ENCODE measurements around the gene EIF2B5. TPM values are rescaled to one million over a fixed set of nuclear protein-coding genes. Genes with fewer than 3 reads are reported as not detected.

Gene EIF2B5
- polyA plus RNA-seq, 3 donors from 2014 or later: 34.6 to 51.5 (median 50.2) TPM

DNA sequence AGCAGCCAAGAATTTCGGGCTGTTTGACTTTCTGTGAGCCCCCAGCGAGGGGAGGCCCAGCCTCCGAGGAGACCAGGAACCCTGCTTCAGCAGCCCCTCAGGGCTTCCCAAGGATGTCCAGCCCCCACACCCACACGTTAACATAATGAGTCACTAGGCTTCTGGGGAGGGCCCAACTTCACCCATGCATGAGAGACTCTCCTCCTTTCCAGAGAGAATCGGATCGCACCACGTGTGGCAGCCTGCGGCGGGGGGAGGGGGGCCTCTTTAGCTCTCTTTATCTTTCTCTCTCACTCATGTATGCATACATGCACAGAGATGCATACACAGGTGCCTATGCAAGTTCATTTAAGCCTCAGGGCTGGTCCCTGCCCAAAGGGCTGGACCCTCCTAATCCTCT, 36.4 kb downstream of the EIF2B5 start:
- Mint-ChIP-seq H3K4me1 (peaks cover 21 to 26% of the 10 kb centered on the region in 2 donors), H3K4me3 (no peak overlapping the region), H3K27me3 (ENCODE audit: low read depth in 3 of 3) (peaks cover 0 to 6% (median 5%) of the 10 kb centered on the region in 3 donors), H3K27ac (no peak overlapping the region), H3K9me3 (no peaks in the 10 kb centered on the region), H3K36me3 (peaks cover 0 to 14% (median 7%) of the 10 kb centered on the region in 3 donors)
- no peak for DNase-seq

DNA sequence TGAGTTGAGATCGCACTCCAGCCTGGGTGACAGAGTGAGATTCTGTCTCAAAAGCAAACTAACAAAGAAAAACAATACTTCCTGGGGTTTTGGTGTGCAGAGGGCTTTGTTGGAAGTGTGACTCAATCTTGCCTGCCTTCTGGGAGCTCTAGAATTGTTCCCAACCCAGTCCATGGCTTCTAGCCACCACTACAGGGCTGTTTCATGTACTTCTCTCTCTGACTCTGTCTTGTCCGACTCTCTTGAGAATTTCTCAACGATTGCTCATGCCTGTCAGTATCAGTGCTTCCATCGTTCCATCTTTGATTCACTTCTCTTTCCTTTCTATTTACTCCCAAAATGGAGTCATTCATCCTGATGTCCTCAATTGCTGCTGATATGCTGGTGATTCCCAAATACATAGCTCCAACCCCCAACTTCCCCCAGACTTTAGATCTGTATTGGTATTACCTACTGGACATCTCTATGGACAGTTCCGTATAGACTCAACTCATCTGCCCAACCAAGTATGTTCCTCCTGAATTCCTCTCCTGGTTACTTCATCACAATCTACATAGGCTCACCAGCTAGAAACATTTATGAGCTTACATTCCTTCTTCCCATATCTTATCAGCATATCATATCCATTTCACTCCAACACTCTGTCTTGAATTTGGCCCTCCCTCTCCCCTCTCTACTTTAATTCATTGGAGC, 37.7 kb downstream of the EIF2B5 start:
- Mint-ChIP-seq H3K9me3 (no peaks in the 10 kb centered on the region), H3K36me3 (peaks cover 0 to 14% (median 7%) of the 10 kb centered on the region in 3 donors), H3K4me3 (no peak overlapping the region), H3K27me3 (ENCODE audit: low read depth in 3 of 3) (peaks cover 0 to 6% (median 5%) of the 10 kb centered on the region in 3 donors), H3K4me1 (peaks cover 30 to 38% of the 10 kb centered on the region in 2 donors), H3K27ac (peak overlapping the region in 2 of 6 donors; percentile 13 to 37)
- no peak for DNase-seq

DNA sequence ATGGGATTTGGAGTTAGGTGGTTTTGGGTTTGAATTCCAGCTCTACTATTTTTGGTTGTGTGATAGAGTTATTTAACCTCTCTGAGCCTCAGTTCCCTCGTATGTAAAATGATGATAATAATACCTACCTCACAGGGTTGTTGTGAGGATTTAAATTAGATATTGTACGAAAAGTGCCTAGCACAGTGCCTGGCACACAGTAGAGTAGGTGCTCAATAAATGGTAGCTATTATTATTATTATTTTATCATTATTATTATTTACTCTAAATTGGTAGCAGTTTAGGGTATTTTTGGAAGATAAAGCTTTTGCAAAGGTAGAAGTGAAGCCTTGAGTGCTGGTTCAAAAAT, 38.2 kb downstream of the EIF2B5 start:
- no peak for DNase-seq
- H3K4me3 Mint-ChIP-seq: no peak overlapping the region
- H3K9me3 Mint-ChIP-seq: no peaks in the 10 kb centered on the region
- H3K36me3 Mint-ChIP-seq: peaks cover 0 to 18% (median 7%) of the 10 kb centered on the region in 3 donors
- H3K4me1 Mint-ChIP-seq: peaks cover 34 to 43% of the 10 kb centered on the region in 2 donors
- no peak overlapping the region for H3K27ac Mint-ChIP-seq
- H3K27me3 Mint-ChIP-seq (ENCODE audit: low read depth in 3 of 3): peaks cover 0 to 6% (median 5%) of the 10 kb centered on the region in 3 donors

DNA sequence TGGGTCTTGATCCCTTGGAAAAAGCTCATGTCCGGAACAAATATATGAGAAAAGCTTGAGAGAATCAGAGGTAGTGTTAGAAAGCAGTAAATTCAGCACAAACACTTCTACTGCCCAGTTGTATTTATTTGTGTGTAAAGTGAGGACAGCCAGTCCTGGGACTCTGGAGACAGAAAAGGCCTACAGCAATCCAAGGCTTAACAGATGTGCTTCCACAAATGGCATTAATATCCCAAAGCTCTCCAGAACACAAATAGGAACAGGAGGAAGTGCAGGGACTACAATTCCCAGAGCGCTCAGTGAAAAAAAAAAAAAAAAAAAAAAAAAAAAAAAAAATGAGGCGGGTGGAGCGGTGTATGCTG, 39.1 kb downstream of the EIF2B5 start:
- H3K9me3 Mint-ChIP-seq: no peaks in the 10 kb centered on the region

DNA sequence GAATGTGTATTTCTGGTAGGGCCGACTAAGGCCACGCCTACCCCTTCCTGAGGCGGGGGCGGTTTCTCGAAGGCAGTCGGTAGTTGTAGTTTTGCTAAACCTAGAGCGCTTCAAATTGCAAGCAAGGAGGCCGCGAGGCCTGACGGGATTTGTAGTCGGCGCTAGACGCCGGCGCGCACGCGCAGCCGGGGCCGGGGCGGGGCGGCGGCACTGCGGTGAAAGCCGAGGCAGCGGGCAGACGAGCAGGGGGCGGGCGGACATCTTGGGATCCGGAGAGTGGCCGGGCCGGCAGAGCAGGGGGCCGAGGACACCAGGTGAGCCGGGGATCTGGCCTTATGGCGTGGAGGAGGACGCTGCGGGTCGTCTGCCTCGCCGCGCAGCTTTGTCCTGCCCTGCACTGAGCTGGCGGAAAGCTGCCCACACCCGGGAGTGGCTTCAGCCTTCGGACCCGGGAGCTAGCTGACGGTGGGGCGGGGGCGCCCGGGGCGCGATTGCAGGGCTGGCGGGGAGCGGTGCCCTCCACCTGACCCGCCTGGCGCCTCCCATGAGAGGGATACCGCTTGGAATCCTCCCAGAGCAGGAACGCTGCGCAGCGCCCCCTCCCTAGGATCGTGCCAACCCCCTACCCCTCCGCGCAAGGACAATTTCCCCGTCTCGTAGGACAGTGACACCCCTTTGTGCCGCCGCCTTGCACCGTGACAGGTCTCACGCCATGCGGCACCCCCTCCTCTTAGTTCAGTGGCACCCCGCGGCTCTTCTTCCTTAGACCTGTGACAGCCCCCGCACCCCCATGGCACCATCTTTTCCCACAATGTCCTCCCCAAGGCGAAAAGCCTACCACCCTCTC, 39.7 kb downstream of the EIF2B5 start, which contains the start of gene AP2M1:
Gene AP2M1, plus strand, starts transcription at position 210 of the 847 bp plus-strand sequence. CDS start 2,139 bp downstream, outside the sequence.
- peak within 1 kb of the TSS; percentile 55 to 91 (median 79) for H3K27ac Mint-ChIP-seq
- no peaks in the 10 kb centered on the region for H3K9me3 Mint-ChIP-seq
- peaks cover 37 to 53% of the 10 kb centered on the region in 2 donors for H3K4me1 Mint-ChIP-seq
- H3K27me3 Mint-ChIP-seq (ENCODE audit: low read depth in 3 of 3): peaks cover 0 to 6% (median 5%) of the 10 kb centered on the region in 3 donors
- H3K4me3 Mint-ChIP-seq: peak within 1 kb of the TSS; percentile 90 to 95 (median 92)
- DNase-seq: peak; percentile 98 to 99 (median 98)
- H3K36me3 Mint-ChIP-seq: peaks cover 0 to 20% (median 7%) of the 10 kb centered on the region in 3 donors

More for the DNA sequence above, 39.1 kb downstream of the EIF2B5 start:
- DNase-seq: no peak
- Mint-ChIP-seq H3K27ac (peak overlapping the region; percentile 55 to 89 (median 79)), H3K4me3 (peak overlapping the region; percentile 89 to 95 (median 90)), H3K27me3 (ENCODE audit: low read depth in 3 of 3) (peaks cover 0 to 6% (median 5%) of the 10 kb centered on the region in 3 donors), H3K36me3 (peaks cover 0 to 17% (median 7%) of the 10 kb centered on the region in 3 donors), H3K4me1 (peaks cover 37 to 53% of the 10 kb centered on the region in 2 donors)

DNA sequence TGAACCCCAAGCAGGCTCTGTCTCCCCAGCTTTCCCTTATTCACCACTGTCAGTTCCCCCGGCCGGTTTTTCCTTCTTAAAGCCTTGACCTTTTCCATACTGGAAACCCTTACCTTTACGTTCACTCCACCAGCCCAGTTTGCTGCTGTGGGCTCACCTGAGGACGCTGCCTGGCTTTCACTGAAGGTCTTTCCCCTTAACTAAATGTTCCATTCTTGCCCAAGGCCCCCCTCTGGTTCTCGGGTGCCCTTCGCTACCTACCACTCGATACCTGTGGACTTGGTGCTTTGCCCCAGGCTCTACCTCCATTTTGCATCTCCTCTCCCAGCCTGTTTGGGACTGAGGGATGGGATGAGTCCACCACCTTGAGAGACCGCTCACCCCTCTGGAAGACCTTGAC, 40.3 kb downstream of the EIF2B5 start:
- DNase-seq: no peak
- peaks cover 0 to 6% (median 5%) of the 10 kb centered on the region in 3 donors for H3K27me3 Mint-ChIP-seq (ENCODE audit: low read depth in 3 of 3)

DNA sequence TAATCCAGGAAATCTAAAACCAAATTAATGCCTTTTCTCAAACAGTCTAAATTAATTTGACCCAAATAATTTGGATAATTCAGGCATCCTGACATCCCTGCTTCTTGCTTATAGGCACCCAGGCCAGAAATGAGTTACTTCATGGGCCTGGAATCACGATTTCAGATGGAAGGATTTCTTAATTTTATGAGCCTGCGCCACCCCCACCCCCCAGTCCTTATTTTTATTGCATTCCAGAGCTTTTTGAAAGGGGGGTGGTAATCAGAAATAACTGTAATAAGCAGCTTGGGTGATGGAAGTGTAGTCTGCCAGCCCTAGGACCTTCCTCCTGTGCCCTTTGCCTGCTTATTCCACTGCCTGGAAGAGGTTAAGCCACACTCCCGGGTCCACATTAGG, 40.8 kb downstream of the EIF2B5 start:
- Mint-ChIP-seq H3K9me3 (no peaks in the 10 kb centered on the region), H3K36me3 (peaks cover 3 to 29% (median 5%) of the 10 kb centered on the region in 3 donors), H3K27me3 (ENCODE audit: low read depth in 3 of 3) (peaks cover 0 to 6% (median 5%) of the 10 kb centered on the region in 3 donors), H3K27ac (peak overlapping the region in 5 of 6 donors; percentile 50 to 91 (median 83)), H3K4me1 (peaks cover 37 to 53% of the 10 kb centered on the region in 2 donors), H3K4me3 (peak overlapping the region; percentile 90 to 95 (median 92))
- DNase-seq: no peak

More for the DNA sequence above, 40.3 kb downstream of the EIF2B5 start:
- peaks cover 37 to 53% of the 10 kb centered on the region in 2 donors for H3K4me1 Mint-ChIP-seq
- peak overlapping the region; percentile 50 to 91 (median 79) for H3K27ac Mint-ChIP-seq
- peak overlapping the region; percentile 90 to 95 (median 92) for H3K4me3 Mint-ChIP-seq
- no peaks in the 10 kb centered on the region for H3K9me3 Mint-ChIP-seq
- peaks cover 0 to 26% (median 7%) of the 10 kb centered on the region in 3 donors for H3K36me3 Mint-ChIP-seq

DNA sequence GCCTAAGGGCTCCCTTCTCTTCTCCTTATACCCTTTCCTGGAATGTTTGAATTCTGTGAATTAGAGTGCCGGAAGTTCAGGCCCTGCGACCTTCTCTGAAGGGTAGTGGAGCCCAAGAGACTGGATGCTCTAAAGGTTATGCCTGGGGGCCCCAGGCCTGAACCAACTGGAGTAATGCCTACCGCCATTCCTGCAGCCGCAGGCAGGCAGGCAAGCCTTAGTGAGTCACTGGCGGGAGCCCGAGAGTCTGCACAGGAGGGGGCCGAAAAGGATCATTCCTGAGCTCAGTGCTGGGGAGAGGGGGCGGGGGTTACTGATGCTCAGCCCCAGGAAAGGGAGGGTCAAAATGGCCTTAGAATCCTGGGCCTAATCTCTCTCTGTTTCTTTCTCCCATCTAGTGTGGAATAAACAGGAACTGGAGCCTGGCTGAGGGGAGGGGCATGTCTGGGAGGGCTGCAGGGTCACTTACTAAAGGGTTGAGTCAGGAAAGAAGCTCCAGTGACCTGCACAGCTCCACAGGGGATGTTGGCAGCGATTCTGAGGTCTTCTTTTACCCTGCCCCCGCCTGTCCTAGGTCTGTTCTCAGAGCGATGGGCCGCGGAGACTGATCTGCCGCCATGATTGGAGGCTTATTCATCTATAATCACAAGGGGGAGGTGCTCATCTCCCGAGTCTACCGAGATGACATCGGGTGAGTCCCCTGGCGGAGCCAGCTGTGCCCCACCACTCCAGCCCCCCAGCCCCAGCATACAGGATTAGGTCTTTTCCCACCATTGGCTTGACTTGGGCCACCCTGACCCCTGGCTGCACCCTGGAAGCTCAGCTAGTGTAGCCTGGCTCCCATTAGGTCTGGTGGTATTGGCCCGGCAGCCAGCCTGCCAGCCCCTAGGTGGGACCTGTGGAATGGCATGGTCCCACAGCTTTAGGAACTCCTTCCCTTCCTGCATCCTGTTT, 41.5 kb downstream of the EIF2B5 start:
- no peak overlapping the region for H3K27ac Mint-ChIP-seq

DNA sequence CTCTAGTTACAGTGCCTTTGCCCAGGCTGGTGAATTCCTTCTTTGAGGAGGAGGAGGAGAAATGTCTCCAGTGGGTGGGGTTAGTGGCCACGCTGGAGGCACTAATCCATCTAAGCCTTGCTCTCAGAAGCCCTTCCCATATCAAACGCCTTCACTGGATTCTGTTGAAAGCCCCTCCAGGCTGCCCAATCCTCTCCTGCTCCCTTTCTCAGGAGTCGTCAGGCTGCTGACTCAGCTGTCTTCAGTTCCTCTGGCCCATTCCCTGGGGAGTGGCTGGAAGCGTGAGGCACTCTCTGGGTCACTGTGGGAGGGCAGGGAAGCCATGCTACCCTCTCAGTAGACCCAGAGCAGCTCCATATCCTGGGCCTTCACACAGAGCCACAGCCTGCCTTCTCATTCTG, 42.2 kb downstream of the EIF2B5 start:
- H3K9me3 Mint-ChIP-seq: no peaks in the 10 kb centered on the region
- peaks cover 37 to 53% of the 10 kb centered on the region in 2 donors for H3K4me1 Mint-ChIP-seq
- H3K27me3 Mint-ChIP-seq (ENCODE audit: low read depth in 3 of 3): peaks cover 0 to 6% (median 5%) of the 10 kb centered on the region in 3 donors
- peaks cover 0 to 33% (median 10%) of the 10 kb centered on the region in 3 donors for H3K36me3 Mint-ChIP-seq
- peak overlapping the region in 2 of 5 donors; percentile 7 to 95 for H3K4me3 Mint-ChIP-seq
- no peak for DNase-seq
- no peak overlapping the region for H3K27ac Mint-ChIP-seq

More for the DNA sequence above, 41.5 kb downstream of the EIF2B5 start:
- peaks cover 0 to 6% (median 5%) of the 10 kb centered on the region in 3 donors for H3K27me3 Mint-ChIP-seq (ENCODE audit: low read depth in 3 of 3)
- peaks cover 37 to 53% of the 10 kb centered on the region in 2 donors for H3K4me1 Mint-ChIP-seq
- no peak for DNase-seq
- H3K36me3 Mint-ChIP-seq: peaks cover 0 to 29% (median 7%) of the 10 kb centered on the region in 3 donors
- no peaks in the 10 kb centered on the region for H3K9me3 Mint-ChIP-seq
- H3K4me3 Mint-ChIP-seq: peak overlapping the region; percentile 49 to 95 (median 90)

DNA sequence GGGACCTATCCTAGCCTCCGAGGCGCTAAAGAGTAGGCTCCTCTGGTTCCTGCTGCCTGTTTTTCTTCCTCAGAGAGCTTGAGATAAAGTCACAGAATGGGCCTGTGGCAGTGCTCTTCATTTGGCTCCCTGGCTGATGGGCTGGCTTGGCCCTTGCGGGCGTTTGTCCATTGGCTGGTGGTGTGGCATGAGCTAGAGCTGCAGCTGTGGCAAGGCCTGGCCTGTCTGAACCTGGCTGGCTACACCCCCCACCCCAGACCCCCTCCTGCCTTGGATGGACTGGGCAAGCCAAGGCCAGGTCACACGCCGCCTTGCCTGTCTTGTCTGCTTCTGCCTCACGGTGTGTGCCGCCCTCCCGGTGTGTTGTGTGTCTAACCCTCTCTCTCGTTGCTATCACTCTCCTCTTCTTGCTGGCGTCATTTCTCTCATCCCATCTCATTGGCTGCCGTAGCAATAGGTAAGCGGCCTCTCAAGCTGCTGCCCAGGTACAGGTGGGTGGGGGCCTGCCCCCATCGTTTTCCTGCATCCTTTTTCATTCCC, 42.7 kb downstream of the EIF2B5 start:
- Mint-ChIP-seq H3K4me1 (peaks cover 37 to 51% of the 10 kb centered on the region in 2 donors), H3K9me3 (no peaks in the 10 kb centered on the region), H3K27ac (peak overlapping the region in 1 of 6 donors; percentile 49)

DNA sequence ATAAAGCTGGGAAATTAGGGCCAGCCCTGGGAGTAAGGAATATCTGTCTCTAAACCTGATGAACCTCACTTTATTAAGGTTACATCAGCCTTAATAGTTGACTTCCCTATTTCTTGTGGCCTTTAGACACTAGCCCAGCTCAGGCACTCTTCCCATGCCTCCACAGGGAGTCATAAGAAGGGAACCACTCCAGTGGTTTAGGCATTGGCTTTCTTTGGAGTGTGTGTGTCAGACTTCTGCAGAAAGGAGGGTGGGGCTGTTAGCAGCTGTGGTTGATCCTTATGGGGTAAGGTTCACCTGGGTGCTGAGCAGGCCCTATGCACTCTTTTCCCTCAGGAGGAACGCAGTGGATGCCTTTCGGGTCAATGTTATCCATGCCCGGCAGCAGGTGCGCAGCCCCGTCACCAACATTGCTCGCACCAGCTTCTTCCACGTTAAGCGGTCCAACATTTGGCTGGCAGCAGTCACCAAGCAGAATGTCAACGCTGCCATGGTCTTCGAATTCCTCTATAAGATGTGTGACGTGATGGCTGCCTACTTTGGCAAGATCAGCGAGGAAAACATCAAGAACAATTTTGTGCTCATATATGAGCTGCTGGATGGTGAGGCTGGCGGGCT, 43.5 kb downstream of the EIF2B5 start:
- H3K36me3 Mint-ChIP-seq: peaks cover 7 to 38% (median 17%) of the 10 kb centered on the region in 3 donors
- H3K4me1 Mint-ChIP-seq: peaks cover 37 to 48% of the 10 kb centered on the region in 2 donors
- no peak for DNase-seq
- peak overlapping the region in 1 of 6 donors; percentile 49 for H3K27ac Mint-ChIP-seq
- no peaks in the 10 kb centered on the region for H3K9me3 Mint-ChIP-seq
- peaks cover 0 to 6% (median 5%) of the 10 kb centered on the region in 3 donors for H3K27me3 Mint-ChIP-seq (ENCODE audit: low read depth in 3 of 3)
- H3K4me3 Mint-ChIP-seq: no peak overlapping the region

More for the DNA sequence above, 42.7 kb downstream of the EIF2B5 start:
- H3K36me3 Mint-ChIP-seq: peaks cover under 1 to 35% (median 14%) of the 10 kb centered on the region in 3 donors
- no peak for DNase-seq
- peaks cover 0 to 6% (median 5%) of the 10 kb centered on the region in 3 donors for H3K27me3 Mint-ChIP-seq (ENCODE audit: low read depth in 3 of 3)
- H3K4me3 Mint-ChIP-seq: no peak overlapping the region

DNA sequence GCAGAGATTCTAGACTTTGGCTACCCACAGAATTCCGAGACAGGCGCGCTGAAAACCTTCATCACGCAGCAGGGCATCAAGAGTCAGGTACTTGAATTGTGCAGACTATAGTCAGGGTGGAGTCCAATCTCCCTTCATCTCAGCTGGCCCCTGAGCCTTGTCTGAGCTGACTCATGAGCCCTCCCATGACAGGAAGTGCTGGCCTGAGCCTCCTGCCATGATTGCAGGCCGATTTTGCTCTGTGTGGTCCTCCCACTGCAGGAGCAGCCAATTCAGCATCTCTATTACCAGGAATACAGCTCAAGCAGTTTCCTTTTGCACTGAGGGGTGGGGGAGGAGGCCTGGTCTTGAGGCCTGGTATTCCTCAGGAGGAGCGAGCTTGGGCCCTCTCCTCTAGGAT, 45.0 kb downstream of the EIF2B5 start:
- DNase-seq: no peak
- Mint-ChIP-seq H3K27ac (no peak overlapping the region), H3K4me1 (peaks cover 32 to 45% of the 10 kb centered on the region in 2 donors), H3K9me3 (no peaks in the 10 kb centered on the region), H3K27me3 (ENCODE audit: low read depth in 3 of 3) (peaks cover 0 to 2% (median 0%) of the 10 kb centered on the region in 3 donors), H3K36me3 (peaks cover 7 to 44% (median 17%) of the 10 kb centered on the region in 3 donors), H3K4me3 (no peak overlapping the region)
